HCT116 (cell line): Measurements from ENCODE around the gene CHIC1. TPM values are rescaled to one million over a fixed set of nuclear protein-coding genes. Genes with fewer than 3 reads are reported as not detected.

Experiments
- ATAC-seq: fragments of 200-7000 bp; cut with Tn5 transposase; 2 replicates; pipeline ENCODE4 v1.9.1; 2020; ENCODE audit warnings: mild to moderate bottlenecking, moderate library complexity
- BruUV-seq: library from RNA; stranded (reverse); fragments of 400-500 nt; replicated peaks from 2 replicates; lab custom pipeline; 2021; lab: Mats Ljungman, UMichigan
- CTCF ChIA-PET: fragments of 300-600 bp; sonication (Branson Sonifier 250); formaldehyde crosslinking; loops from one replicate; lab custom pipeline; 2021; ENCODE audit warnings: antibody characterized with exemption; lab: Charles Lee
- POLR2A ChIA-PET: fragments of 300-600, 350-600 bp; sonication (Branson Sonifier 250); formaldehyde crosslinking; loops from one replicate; lab custom pipeline; 2021; ENCODE audit warnings: antibody characterized with exemption; lab: Charles Lee
- RAD21 ChIA-PET, 2 experiments: fragments of 300-600 bp; sonication (Branson Sonifier 250); formaldehyde crosslinking; loops; one replicate each; lab custom pipeline; 2023; ENCODE audit warnings: low total read pairs in 2 of 2; ENCODE audit not compliant: uncharacterized antibody in 2 of 2, unreplicated experiment in 2 of 2, low non-redundant PET in 1 of 2; lab: Charles Lee
- DNase-seq: peaks from one replicate; pipeline ENCODE4 v3.0.0-alpha.2; 2010; ENCODE audit warnings: low read depth, low spot score
- H2AFZ ChIP-seq: fragments of 200-600 bp; shearing (Covaris generic), sonication (generic); 2 replicates; pipeline ENCODE4 v1.6.1; 2017; ENCODE audit warnings: low read depth, mixed run types, mixed read lengths, antibody characterized with exemption, low read length; ENCODE audit not compliant: poor library complexity, severe bottlenecking
- H3K27ac ChIP-seq: 2 replicates; pipeline ENCODE4 v1.5.1; 2012; ENCODE audit warnings: low read depth, low read length
- H3K27me3 ChIP-seq: fragments of 200-600 bp; sonication (generic); 2 replicates; pipeline ENCODE4 v1.6.1; 2016; ENCODE audit warnings: mixed run types, low read length, mixed read lengths; ENCODE audit not compliant: insufficient read depth
- H3K36me3 ChIP-seq, 2 experiments: fragments of 200-500 bp in 1 of 2; fragments of 200-600 bp in 1 of 2; sonication (Bioruptor generic) in 1 of 2; sonication (generic) in 1 of 2; 2 replicates each; pipeline versions ENCODE4 v1.5.1 to v1.6.1; 2014 to 2016; ENCODE audit warnings: low read length in 2 of 2, inconsistent platforms in 1 of 2, mixed read lengths in 1 of 2, mixed run types in 1 of 2; ENCODE audit not compliant: insufficient read depth in 2 of 2, control insufficient read depth in 1 of 2
- H3K4me1 ChIP-seq, 2 experiments: fragments of 200-600 bp in 1 of 2; sonication (generic) in 1 of 2; 2 replicates each; pipeline versions ENCODE4 v1.5.1 to v1.6.1; 2012 to 2017; ENCODE audit warnings: low read length in 2 of 2, inconsistent platforms in 1 of 2, mild to moderate bottlenecking in 1 of 2, mixed read lengths in 1 of 2, mixed run types in 1 of 2, moderate library complexity in 1 of 2; ENCODE audit not compliant: insufficient read depth in 2 of 2, control insufficient read depth in 1 of 2
- H3K4me2 ChIP-seq: fragments of 200-600 bp; sonication (generic); 2 replicates; pipeline ENCODE4 v1.6.1; 2017; ENCODE audit warnings: mixed run types, low read length, mixed read lengths
- H3K4me3 ChIP-seq, 2 experiments: fragments of 200-600 bp in 1 of 2; sonication (generic) in 1 of 2; replicated peaks in 1 of 2; 2 replicates each; pipeline ENCODE4 v1.5.1; 2011 to 2016; ENCODE audit warnings: low read length in 2 of 2, control low read depth in 1 of 2, low read depth in 1 of 2, mild to moderate bottlenecking in 1 of 2, mixed read lengths in 1 of 2, mixed run types in 1 of 2
- H3K79me2 ChIP-seq: fragments of 200-600 bp; sonication (generic); 2 replicates; pipeline ENCODE4 v1.6.1; 2017; ENCODE audit warnings: mild to moderate bottlenecking, mixed run types, low read length, moderate library complexity, mixed read lengths; ENCODE audit not compliant: insufficient read depth
- H3K9ac ChIP-seq: fragments of 200-600 bp; sonication (generic); 2 replicates; pipeline ENCODE4 v1.6.1; 2016; ENCODE audit warnings: low read length, mixed read lengths
- H3K9me2 ChIP-seq: fragments of 200-600 bp; sonication (generic), shearing (Covaris generic); 2 replicates; pipeline ENCODE4 v1.6.1; 2017; ENCODE audit warnings: mixed run types, mild to moderate bottlenecking, moderate library complexity; ENCODE audit not compliant: insufficient read depth
- H3K9me3 ChIP-seq, 2 experiments: fragments of 200-500 bp in 1 of 2; fragments of 200-600 bp in 1 of 2; sonication (Bioruptor generic) in 1 of 2; sonication (generic) in 1 of 2; 2 replicates each; pipeline ENCODE4 v1.6.1; 2014 to 2017; ENCODE audit warnings: low read length in 2 of 2, mixed read lengths in 2 of 2, inconsistent platforms in 1 of 2, low read depth in 1 of 2, mild to moderate bottlenecking in 1 of 2, mixed run types in 1 of 2, moderate library complexity in 1 of 2; ENCODE audit not compliant: control insufficient read depth in 1 of 2, insufficient read depth in 1 of 2
- H4K20me1 ChIP-seq: fragments of 200-600 bp; sonication (generic), shearing (Covaris generic); 2 replicates; pipeline ENCODE4 v1.6.1; 2017; ENCODE audit warnings: mixed run types, mild to moderate bottlenecking, moderate library complexity; ENCODE audit not compliant: insufficient read depth
- CBX3 ChIP-seq: IDR thresholded peaks from 2 replicates; pipeline ENCODE4 v1.6.1; 2012; ENCODE audit warnings: low read depth
- CEBPB ChIP-seq: IDR thresholded peaks from 2 replicates; pipeline ENCODE4 v1.6.1; 2012; ENCODE audit warnings: low read depth
- CTCF ChIP-seq, 3 experiments: fragments of 200-600 bp in 1 of 3; sonication (generic) in 1 of 3; IDR thresholded peaks in 2 of 3; conservative IDR thresholded peaks in 1 of 3; 2 replicates each; pipeline ENCODE4 v1.5.1; 2012 to 2017; ENCODE audit warnings: low read depth in 2 of 3, low read length in 2 of 3, antibody characterized with exemption in 1 of 3, borderline replicate concordance in 1 of 3, control low read depth in 1 of 3, mild to moderate bottlenecking in 1 of 3, mixed read lengths in 1 of 3, mixed run types in 1 of 3, moderate library complexity in 1 of 3; ENCODE audit not compliant: insufficient read depth in 1 of 3
- FOSL1 ChIP-seq: IDR thresholded peaks from 2 replicates; pipeline ENCODE4 v1.6.1; 2012; ENCODE audit warnings: low read depth
- JUND ChIP-seq: IDR thresholded peaks from 2 replicates; pipeline ENCODE4 v1.6.1; 2012
- MAX ChIP-seq: IDR thresholded peaks from 2 replicates; pipeline ENCODE4 v1.6.1; 2012
- POLR2AphosphoS5 ChIP-seq: IDR thresholded peaks from 2 replicates; pipeline ENCODE4 v1.6.1; 2011; ENCODE audit warnings: mild to moderate bottlenecking, low read depth, low read length, moderate library complexity
- RAD21 ChIP-seq: IDR thresholded peaks from 2 replicates; pipeline ENCODE4 v1.6.1; 2012; ENCODE audit warnings: low read depth, mild to moderate bottlenecking
- REST ChIP-seq: IDR thresholded peaks from 2 replicates; pipeline ENCODE4 v1.6.1; 2012; ENCODE audit warnings: low read depth
- SP1 ChIP-seq: IDR thresholded peaks from 2 replicates; pipeline ENCODE4 v1.6.1; 2012; ENCODE audit warnings: low read depth
- SRF ChIP-seq: IDR thresholded peaks from 2 replicates; pipeline ENCODE4 v1.6.1; 2012; ENCODE audit warnings: low read depth
- ZFX ChIP-seq: fragments of 450-650 bp; IDR thresholded peaks from 2 replicates; pipeline ENCODE4 v1.6.1; 2017
- ZNF274 ChIP-seq: fragments of 200-500 bp; sonication (Bioruptor generic); IDR thresholded peaks from 2 replicates; pipeline ENCODE4 v1.6.1; 2014; ENCODE audit warnings: mild to moderate bottlenecking, low read depth, low read length, inconsistent platforms
- intact Hi-C: fragments of 100-400 bp; cut with micrococcal nuclease; formaldehyde crosslinking; loops from 2 replicates; pipeline ENCODE4 v1.10.0; 2022
- total RNA-seq: library from RNA; stranded (reverse); gene quantifications from one replicate; pipeline ENCODE4 v1.2.1, GENCODE V29; 2021; ENCODE audit not compliant: unreplicated experiment

Gene CHIC1
- total RNA-seq, 1 experiment from 2014 or later: 0.10 TPM

- Histone ChIP-seq H3K4me3 (no peak overlapping the region), H3K9me3 (no peaks in the 10 kb centered on the region), H3K9me2 (no peaks in the 10 kb centered on the region), H3K36me3 (no peaks in the 10 kb centered on the region), H4K20me1 (no peaks in the 10 kb centered on the region), H3K9ac (no peak overlapping the region), H2AFZ (no peak overlapping the region), H3K4me1 (no peaks in the 10 kb centered on the region), H3K4me2 (no peak overlapping the region), H3K27ac (no peak overlapping the region), H3K79me2 (no peaks in the 10 kb centered on the region), H3K27me3 (no peaks in the 10 kb centered on the region)
- TF ChIP-seq CTCF (IDR thresholded peaks at IDR 0.05 in 2 of 3, conservative IDR thresholded peaks at IDR 0.05 in 1 of 3; ENCODE audit: borderline replicate concordance in 1 of 3, insufficient read depth in 1 of 3, low read depth in 2 of 3, low read length in 2 of 3): no peak
- no peak for TF ChIP-seq ZFX
- TF ChIP-seq JUND: no peak
- no peak for TF ChIP-seq CBX3
- no peak for TF ChIP-seq REST
- TF ChIP-seq ZNF274: no peak
- TF ChIP-seq MAX: no peak
- no peak for TF ChIP-seq SRF
- no peak for TF ChIP-seq POLR2AphosphoS5
- TF ChIP-seq FOSL1: no peak
- TF ChIP-seq RAD21: no peak
- TF ChIP-seq SP1: no peak
- no peak for TF ChIP-seq CEBPB
- RAD21 ChIA-PET: no interaction called here
- BruUV-seq: no TSS peak
- DNase-seq: no peak
- POLR2A ChIA-PET: no interaction called here
- ATAC-seq: no peak
- CTCF ChIA-PET: no interaction called here
- intact Hi-C loops: no loop called here
Observed at GRCh38 chrX:73577361-73577760, 14.4 kb downstream of the CHIC1 start.
